Small intestine (tissue), 7 donors: ENCODE measurements around the gene SARS1. TPM values are rescaled to one million over a fixed set of nuclear protein-coding genes. Genes with fewer than 3 reads are reported as not detected.
"Not testable (repeated sequence)": the region's sequence is repeated elsewhere in the genome, so short reads cannot be mapped to it uniquely, and the experiment has no call there.

Experiments
- DNase-seq, 2 donors: peaks; one replicate each; pipeline versions ENCODE4 v3.0.0 to v3.0.0-alpha.2; 2013
- FAIRE-seq: peaks from 2 replicates; lab custom pipeline; 2012; peaks lifted over from hg19 to GRCh38; lab: Jason Lieb, UNC
- H3K27ac ChIP-seq, 3 donors: one replicate each; pipeline ENCODE4 v1.5.1; 2013; ENCODE audit warnings: low read length in 2 of 3, mild to moderate bottlenecking in 2 of 3, control low read depth in 1 of 3, inconsistent platforms in 1 of 3, low read depth in 1 of 3, moderate library complexity in 1 of 3
- H3K27me3 ChIP-seq, 3 donors: one replicate each; pipeline ENCODE4 v1.6.1; 2013; ENCODE audit warnings: low read length in 3 of 3, inconsistent platforms in 1 of 3; ENCODE audit not compliant: control insufficient read depth in 3 of 3, insufficient read depth in 3 of 3
- H3K36me3 ChIP-seq, 3 donors: one replicate each; pipeline ENCODE4 v1.6.1; 2013; ENCODE audit warnings: low read length in 3 of 3, inconsistent platforms in 1 of 3, low read depth in 1 of 3, mild to moderate bottlenecking in 1 of 3, moderate library complexity in 1 of 3; ENCODE audit not compliant: control insufficient read depth in 3 of 3, insufficient read depth in 2 of 3
- H3K4me1 ChIP-seq, 3 donors: one replicate each; pipeline ENCODE4 v1.6.1; 2013; ENCODE audit warnings: low read length in 2 of 3, inconsistent platforms in 1 of 3, low read depth in 1 of 3, mild to moderate bottlenecking in 1 of 3, moderate library complexity in 1 of 3; ENCODE audit not compliant: control insufficient read depth in 3 of 3, insufficient read depth in 2 of 3
- H3K4me3 ChIP-seq, 3 donors: one replicate each; pipeline ENCODE4 v1.5.1; 2013; ENCODE audit warnings: low read length in 3 of 3, control low read depth in 1 of 3, inconsistent platforms in 1 of 3, low read depth in 1 of 3, mild to moderate bottlenecking in 1 of 3, moderate library complexity in 1 of 3
- H3K9me3 ChIP-seq, 2 donors: one replicate each; pipeline ENCODE4 v1.6.1; 2013; ENCODE audit warnings: low read depth in 1 of 2, low read length in 1 of 2; ENCODE audit not compliant: control insufficient read depth in 2 of 2, insufficient read depth in 1 of 2
- WGBS, 3 donors: extraction: QIAGEN DNeasy Blood & Tissue Kit; methylation state at CpG; one replicate each; pipeline ENCODE4 v1.1.7; 2013; 5-methylcytosine and 5-hydroxymethylcytosine counted together
- polyA plus RNA-seq, 4 donors: library from polyadenylated mRNA; stranded (reverse) in 3 of 4; unstranded in 1 of 4; fragments of 200-250 nt in 3 of 4; fragments of 120-200 nt in 1 of 4; gene quantifications; one replicate each; pipeline versions ENCODE4 v1.2.1 to v1.2.3, GENCODE V29; 2013
- donor health status: healthy with polysubstance abuse.
- donor health status: control.
- donor health status: control.
- donor health status: Bipolar disorder and iron deficiency.
- donor health status: healthy.

The SARS1 gene
- polyA plus RNA-seq, 4 donors, result 99.1 to 190 (median 133) TPM

DNA sequence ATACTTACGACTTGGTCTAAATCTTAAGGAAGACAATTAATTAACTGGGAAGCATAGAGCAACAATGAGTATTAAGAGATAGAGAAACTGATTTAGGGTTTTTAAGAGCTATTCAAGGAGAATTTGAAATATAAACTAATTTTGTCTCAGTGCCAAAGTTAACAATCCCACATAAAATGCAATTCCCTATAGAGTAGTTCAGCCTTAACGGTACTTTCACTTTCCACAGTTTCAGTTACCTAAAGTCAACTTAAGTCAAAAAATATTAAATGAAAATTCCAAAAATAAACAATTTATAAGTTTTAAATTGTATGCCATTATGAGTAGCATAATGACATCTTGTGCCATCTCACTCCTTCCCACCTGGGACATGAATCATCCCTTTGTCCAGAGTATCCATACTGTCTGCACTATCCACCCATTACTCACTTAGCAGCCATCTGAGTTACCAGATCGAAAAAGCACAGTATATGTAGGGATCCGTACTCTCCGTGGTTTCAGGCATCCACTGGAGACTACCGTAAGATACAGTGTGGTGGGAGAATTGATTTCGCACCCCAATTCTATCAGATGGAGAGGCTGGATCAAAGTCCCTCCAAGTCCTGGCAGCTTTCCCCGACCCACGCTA, 4.8 kb upstream of the SARS1 start:
- 16 to 49% (median 37%) methylated on average over 9 of the region's 9 CpGs for WGBS, 3 donors
- peak overlapping the region in 1 of 3 donors; percentile 34 for H3K4me3 ChIP-seq
- H3K27ac ChIP-seq, result no peak overlapping the region
- peaks cover 0 to 9% (median 0%) of the 10 kb centered on the region in 3 donors for H3K36me3 ChIP-seq
- H3K9me3 ChIP-seq, result no peaks in the 10 kb centered on the region
- H3K4me1 ChIP-seq, result peaks cover 0 to 4% (median 0%) of the 10 kb centered on the region in 3 donors
- FAIRE-seq (no peak), DNase-seq (peak in 1 of 2 donors; percentile 35)
- no peaks in the 10 kb centered on the region for H3K27me3 ChIP-seq

GRCh38 chr1:109210058-109210457, 3.7 kb upstream of the SARS1 start:
- Histone ChIP-seq H3K4me1 (peaks cover 0 to 5% (median under 1%) of the 10 kb centered on the region in 3 donors), H3K4me3 (no peak overlapping the region), H3K27ac (no peak overlapping the region), H3K27me3 (no peaks in the 10 kb centered on the region), H3K9me3 (no peaks in the 10 kb centered on the region), H3K36me3 (peaks cover 0 to 3% (median 0%) of the 10 kb centered on the region in 3 donors)
- WGBS, 3 donors, result 55 to 82% (median 77%) methylated on average over 8 of the region's 8 CpGs
- FAIRE-seq (no peak), DNase-seq (no peak)

DNA sequence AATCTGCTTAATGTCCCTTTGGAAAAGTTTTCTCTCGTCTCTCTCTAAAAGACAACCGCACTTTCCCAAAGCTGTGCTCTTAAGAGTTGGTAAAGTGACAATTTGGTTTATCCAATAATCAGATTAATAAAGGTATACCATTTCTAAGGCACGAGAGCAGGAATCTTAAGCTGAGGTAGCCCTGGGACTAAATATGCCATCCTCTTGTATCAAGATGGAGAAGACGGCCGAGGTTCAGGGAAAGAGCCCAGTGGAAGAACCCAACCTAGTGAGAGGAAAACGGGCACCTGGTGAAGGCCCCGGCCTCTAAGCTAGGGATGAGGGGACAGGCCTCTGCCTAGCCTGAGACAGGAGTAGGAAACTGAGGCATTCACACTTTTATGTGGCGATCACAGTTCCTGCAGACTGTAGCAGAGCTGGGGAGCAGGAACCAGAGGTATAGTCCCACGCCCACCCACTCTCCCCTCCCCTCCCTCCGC, 334 bp upstream of the SARS1 start:
- no peaks in the 10 kb centered on the region for H3K27me3 ChIP-seq
- WGBS, 3 donors, result 19 to 25% (median 23%) methylated on average over 9 to 10 of the region's 10 CpGs
- peak overlapping the region in 2 of 3 donors; percentile 63 to 94 for H3K27ac ChIP-seq
- H3K9me3 ChIP-seq, result no peaks in the 10 kb centered on the region
- FAIRE-seq, result no peak
- peak overlapping the region; percentile 44 to 81 (median 71) for H3K4me3 ChIP-seq
- H3K4me1 ChIP-seq, result peaks cover 2 to 13% (median 5%) of the 10 kb centered on the region in 3 donors
- no peak for DNase-seq
- peaks cover 0 to 10% (median 2%) of the 10 kb centered on the region in 3 donors for H3K36me3 ChIP-seq

DNA sequence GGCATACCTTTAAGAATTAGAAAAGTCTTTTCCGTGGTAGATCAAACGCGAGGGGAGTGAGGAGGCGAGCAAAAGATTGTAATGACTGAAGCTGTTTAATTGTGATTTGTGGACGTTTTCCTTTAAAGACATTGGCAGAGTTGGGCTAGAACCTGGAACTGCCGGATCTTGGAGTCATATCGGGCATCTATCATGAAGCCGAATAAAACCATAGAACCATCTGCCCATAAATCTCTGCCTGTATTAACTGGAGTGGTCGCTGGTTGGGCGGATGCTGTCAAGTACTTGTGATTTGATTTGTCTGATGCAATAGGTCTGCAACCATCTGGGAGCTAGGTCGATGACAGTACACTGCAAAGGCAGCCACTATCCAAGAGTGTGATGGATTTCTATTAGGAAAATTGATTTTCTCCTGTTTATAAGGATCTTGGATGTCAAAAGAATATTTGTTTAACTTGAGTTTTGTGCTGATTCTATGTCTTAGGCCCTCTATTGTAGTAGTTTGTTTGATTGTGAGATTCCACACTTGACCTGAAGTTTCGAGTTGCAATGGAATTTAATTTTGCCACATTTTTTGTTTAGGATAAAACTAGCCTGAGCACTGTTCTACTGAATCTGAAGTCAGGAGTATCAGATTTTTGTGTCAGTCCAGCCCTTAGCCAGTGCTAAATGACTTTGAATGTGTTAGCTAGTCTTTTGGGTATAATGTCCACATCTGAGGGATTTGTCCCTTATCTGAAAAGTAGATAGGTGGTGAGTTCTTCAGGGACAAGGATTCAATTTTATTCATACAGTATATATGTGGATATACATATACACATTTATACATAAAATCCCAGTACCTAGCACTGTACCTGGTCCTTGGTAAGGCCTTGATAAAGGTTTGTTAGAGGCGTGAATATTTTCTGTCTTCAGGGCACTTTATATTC, 1.2 kb downstream of the SARS1 start:
- Histone ChIP-seq H3K27me3 (no peaks in the 10 kb centered on the region), H3K4me1 (peaks cover 2 to 13% (median 5%) of the 10 kb centered on the region in 3 donors), H3K27ac (peak overlapping the region; percentile 82 to 94 (median 93)), H3K9me3 (no peaks in the 10 kb centered on the region), H3K4me3 (peak overlapping the region; percentile 71 to 82 (median 81)), H3K36me3 (peaks cover 0 to 14% (median 2%) of the 10 kb centered on the region in 3 donors)
- WGBS, 3 donors, result 8 to 13% (median 10%) methylated on average over 13 of the region's 13 CpGs
- FAIRE-seq (no peak), DNase-seq (peak; percentile 59 to 65)

- 78 to 89% (median 85%) methylated on average over 4 of the region's 4 CpGs for WGBS, 3 donors
- H3K27me3 ChIP-seq, result no peaks in the 10 kb centered on the region
- no peaks in the 10 kb centered on the region for H3K9me3 ChIP-seq
- DNase-seq (peak; percentile 28 to 50), FAIRE-seq (no peak)
- peak overlapping the region in 1 of 3 donors; percentile 41 for H3K27ac ChIP-seq
- no peak overlapping the region for H3K4me3 ChIP-seq
- H3K36me3 ChIP-seq, result peaks cover 0 to 14% (median 2%) of the 10 kb centered on the region in 3 donors
- H3K4me1 ChIP-seq, result peaks cover 2 to 13% (median 5%) of the 10 kb centered on the region in 3 donors
These were observed 2.9 kb downstream of the SARS1 start for GRCh38 chr1:109216662-109217061.

- peak; percentile 84 to 93 for DNase-seq
- no peak for FAIRE-seq
- peak overlapping the region in 2 of 3 donors; percentile 11 to 67 for H3K27ac ChIP-seq
These were observed 4.8 kb downstream of the SARS1 start for GRCh38 chr1:109218516-109218915.

DNA sequence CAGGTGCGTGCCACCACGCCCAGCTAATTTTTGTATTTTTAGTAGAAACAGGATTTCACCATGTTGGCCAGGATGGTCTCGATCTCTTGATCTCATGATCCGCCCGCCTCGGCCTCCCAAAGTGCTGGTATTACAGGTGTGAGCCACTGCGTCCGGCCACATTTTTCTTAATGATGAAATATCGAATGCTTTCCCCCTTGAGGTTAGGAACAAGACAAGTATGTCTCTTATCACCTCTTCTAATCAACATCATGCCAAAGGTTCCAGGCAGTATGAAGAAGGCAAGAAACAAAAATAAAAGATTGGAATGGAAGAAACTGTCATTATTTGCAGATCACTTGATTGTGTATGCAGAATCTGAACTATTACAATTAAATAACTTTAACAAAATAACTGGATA, 7.5 kb downstream of the SARS1 start:
- not testable (repeated sequence) for H3K9me3 ChIP-seq, H3K27ac ChIP-seq, DNase-seq, H3K4me3 ChIP-seq, H3K4me1 ChIP-seq, FAIRE-seq, H3K27me3 ChIP-seq
- WGBS, 3 donors, result 91 to 97% (median 95%) methylated on average over 9 of the region's 9 CpGs
- H3K36me3 ChIP-seq, result peaks cover 4 to 15% (median 7%) of the 10 kb centered on the region in 3 donors

More at GRCh38 chr1:109218516-109218915, 4.8 kb downstream of the SARS1 start:
- 19 to 55% (median 45%) methylated on average over 3 of the region's 3 CpGs for WGBS, 3 donors
- Histone ChIP-seq H3K4me3 (no peak overlapping the region), H3K4me1 (peaks cover 2 to 9% (median 5%) of the 10 kb centered on the region in 3 donors), H3K36me3 (peaks cover 0 to 14% (median 4%) of the 10 kb centered on the region in 3 donors), H3K27me3 (no peaks in the 10 kb centered on the region), H3K9me3 (no peaks in the 10 kb centered on the region)

DNA sequence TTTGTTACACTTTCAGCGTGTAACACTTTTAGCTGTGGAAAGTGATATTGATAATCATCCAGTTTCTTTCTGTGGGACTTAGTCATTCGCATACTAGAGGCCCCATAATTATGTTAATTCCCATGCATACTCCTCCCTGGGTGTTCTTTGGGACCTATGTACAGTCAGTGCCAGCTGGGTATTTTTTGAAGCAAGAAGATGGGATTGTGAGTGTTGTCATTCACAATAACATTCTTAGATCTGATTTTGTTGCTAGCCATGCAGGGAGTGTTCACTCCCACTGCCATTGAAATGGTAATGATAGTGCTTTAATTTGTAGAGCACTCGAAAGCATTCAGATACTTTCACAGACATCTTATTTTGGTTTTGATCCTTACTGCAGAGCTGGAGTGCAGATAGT, 11.6 kb downstream of the SARS1 start:
- Histone ChIP-seq H3K4me3 (no peak overlapping the region), H3K27me3 (no peaks in the 10 kb centered on the region), H3K9me3 (no peaks in the 10 kb centered on the region), H3K27ac (no peak overlapping the region), H3K36me3 (peaks cover 17 to 27% (median 17%) of the 10 kb centered on the region in 3 donors), H3K4me1 (no peaks in the 10 kb centered on the region)
- 88 to 97% (median 89%) methylated on average over 3 of the region's 3 CpGs for WGBS, 3 donors
- FAIRE-seq, result no peak
- no peak for DNase-seq
